ENCODE measurements around the gene TTPAL.

The TTPAL gene

GRCh38 chr20:44438782-44439181, 36.9 kb upstream of the TTPAL start:
- Histone ChIP-seq H3K9me3 (no peaks in the 10 kb centered on the region), H3K36me3 (no peaks in the 10 kb centered on the region), H3K27ac (no peak overlapping the region), H3K4me3 (ENCODE audit: low read depth in 1 of 2, low read length in 1 of 2) (no peak overlapping the region), H3K4me1 (ENCODE audit: control insufficient read depth in 1 of 2, insufficient read depth in 1 of 2, low read depth in 1 of 2, low read length in 1 of 2) (no peaks in the 10 kb centered on the region), H3K27me3 (peaks cover 6% of the 10 kb centered on the region)
- TF ChIP-seq, protein P1, sequence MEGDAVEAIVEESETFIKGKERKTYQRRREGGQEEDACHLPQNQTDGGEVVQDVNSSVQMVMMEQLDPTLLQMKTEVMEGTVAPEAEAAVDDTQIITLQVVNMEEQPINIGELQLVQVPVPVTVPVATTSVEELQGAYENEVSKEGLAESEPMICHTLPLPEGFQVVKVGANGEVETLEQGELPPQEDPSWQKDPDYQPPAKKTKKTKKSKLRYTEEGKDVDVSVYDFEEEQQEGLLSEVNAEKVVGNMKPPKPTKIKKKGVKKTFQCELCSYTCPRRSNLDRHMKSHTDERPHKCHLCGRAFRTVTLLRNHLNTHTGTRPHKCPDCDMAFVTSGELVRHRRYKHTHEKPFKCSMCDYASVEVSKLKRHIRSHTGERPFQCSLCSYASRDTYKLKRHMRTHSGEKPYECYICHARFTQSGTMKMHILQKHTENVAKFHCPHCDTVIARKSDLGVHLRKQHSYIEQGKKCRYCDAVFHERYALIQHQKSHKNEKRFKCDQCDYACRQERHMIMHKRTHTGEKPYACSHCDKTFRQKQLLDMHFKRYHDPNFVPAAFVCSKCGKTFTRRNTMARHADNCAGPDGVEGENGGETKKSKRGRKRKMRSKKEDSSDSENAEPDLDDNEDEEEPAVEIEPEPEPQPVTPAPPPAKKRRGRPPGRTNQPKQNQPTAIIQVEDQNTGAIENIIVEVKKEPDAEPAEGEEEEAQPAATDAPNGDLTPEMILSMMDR (IDR thresholded peaks at IDR 0.05) = no peak

DNA sequence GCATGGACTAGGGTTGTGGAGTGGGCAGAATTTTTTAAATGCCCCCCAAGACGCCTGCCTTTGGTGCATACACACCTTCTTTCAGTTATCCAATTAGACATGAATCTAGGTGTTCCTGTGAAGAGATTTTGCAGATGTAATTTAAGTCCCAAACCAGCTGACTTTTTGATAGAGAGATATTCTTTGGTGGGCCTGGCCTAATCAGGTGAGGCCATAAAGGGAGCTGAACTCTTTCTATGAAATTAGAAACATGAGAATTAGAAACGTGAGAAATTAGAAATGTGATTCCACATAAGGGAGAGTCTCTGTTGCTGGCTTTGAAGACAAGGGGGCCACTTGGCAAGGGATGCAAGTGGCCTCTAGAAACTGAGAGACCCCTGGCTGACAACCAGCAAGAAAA, 36.4 kb upstream of the TTPAL start:
- Histone ChIP-seq H3K27me3 (peaks cover under 1% of the 10 kb centered on the region), H3K36me3 (no peaks in the 10 kb centered on the region), H3K4me3 (ENCODE audit: low read depth in 1 of 2, low read length in 1 of 2) (no peak overlapping the region), H3K27ac (no peak overlapping the region), H3K4me1 (ENCODE audit: control insufficient read depth in 1 of 2, insufficient read depth in 1 of 2, low read depth in 1 of 2, low read length in 1 of 2) (no peaks in the 10 kb centered on the region), H3K9me3 (no peaks in the 10 kb centered on the region)
- TF ChIP-seq, protein P1 (IDR thresholded peaks at IDR 0.05) = no peak

- Histone ChIP-seq H3K36me3 (no peaks in the 10 kb centered on the region), H3K4me1 (ENCODE audit: control insufficient read depth in 1 of 2, insufficient read depth in 1 of 2, low read depth in 1 of 2, low read length in 1 of 2) (no peaks in the 10 kb centered on the region), H3K27ac (no peak overlapping the region), H3K9me3 (no peaks in the 10 kb centered on the region), H3K27me3 (no peaks in the 10 kb centered on the region), H3K4me3 (ENCODE audit: low read depth in 1 of 2, low read length in 1 of 2) (no peak overlapping the region)
- TF ChIP-seq, protein P1 (IDR thresholded peaks at IDR 0.05) = no peak
Observed at GRCh38 chr20:44442298-44443070, 33.2 kb upstream of the TTPAL start.

- Histone ChIP-seq H3K36me3 (no peaks in the 10 kb centered on the region), H3K9me3 (no peaks in the 10 kb centered on the region), H3K27me3 (no peaks in the 10 kb centered on the region), H3K27ac (no peak overlapping the region), H3K4me3 (ENCODE audit: low read depth in 1 of 2, low read length in 1 of 2) (no peak overlapping the region), H3K4me1 (ENCODE audit: control insufficient read depth in 1 of 2, insufficient read depth in 1 of 2, low read depth in 1 of 2, low read length in 1 of 2) (no peaks in the 10 kb centered on the region)
- TF ChIP-seq, protein P1 (IDR thresholded peaks at IDR 0.05) = no peak
Observed at GRCh38 chr20:44445742-44446710, 29.6 kb upstream of the TTPAL start.

- no peak overlapping the region for H3K27ac ChIP-seq
- H3K27me3 ChIP-seq = no peaks in the 10 kb centered on the region
- H3K4me3 ChIP-seq (ENCODE audit: low read depth in 1 of 2, low read length in 1 of 2) = no peak overlapping the region
- no peaks in the 10 kb centered on the region for H3K9me3 ChIP-seq
- H3K4me1 ChIP-seq (ENCODE audit: control insufficient read depth in 1 of 2, insufficient read depth in 1 of 2, low read depth in 1 of 2, low read length in 1 of 2) = no peaks in the 10 kb centered on the region
- TF ChIP-seq, protein P1 (IDR thresholded peaks at IDR 0.05) = no peak
- no peaks in the 10 kb centered on the region for H3K36me3 ChIP-seq
Observed at GRCh38 chr20:44447827-44448419, 27.8 kb upstream of the TTPAL start.

Data from neutrophil (primary cell).